ENCODE measurements around the gene COX8C.
"Not testable (repeated sequence)": the region's sequence is repeated elsewhere in the genome, so short reads cannot be mapped to it uniquely, and the experiment has no call there.

COX8C gene

DNA sequence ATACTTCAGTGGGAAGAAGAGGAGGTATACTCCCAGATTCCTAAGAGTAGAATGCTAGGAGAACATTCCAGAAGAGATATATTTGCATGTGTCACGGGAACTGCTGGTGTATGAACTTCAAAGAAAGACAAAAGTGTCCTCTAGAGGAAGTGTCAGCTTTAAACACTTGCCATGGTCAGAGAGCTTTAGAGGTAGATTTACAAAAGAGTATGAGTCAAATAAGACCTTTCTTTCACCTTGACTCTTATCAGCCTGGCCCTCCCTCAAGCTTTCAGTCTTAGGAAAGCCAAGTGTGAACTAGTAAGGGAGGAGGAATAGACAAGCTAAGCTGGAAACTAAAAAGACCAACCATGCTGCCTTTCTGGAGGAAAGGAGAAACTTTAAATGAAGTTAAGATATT lies 34.7 kb downstream of the COX8C start:
- Histone ChIP-seq H3K27me3 (ENCODE audit: insufficient read depth, low read depth, severe bottlenecking) (no peaks in the 10 kb centered on the region), H3K9me3 (ENCODE audit: severe bottlenecking) (no peaks in the 10 kb centered on the region), H3K4me3 (ENCODE audit: low read depth, low read length) (no peak overlapping the region), H3K27ac (no peak overlapping the region), H3K36me3 (no peaks in the 10 kb centered on the region)
- TF ChIP-seq, protein P1, sequence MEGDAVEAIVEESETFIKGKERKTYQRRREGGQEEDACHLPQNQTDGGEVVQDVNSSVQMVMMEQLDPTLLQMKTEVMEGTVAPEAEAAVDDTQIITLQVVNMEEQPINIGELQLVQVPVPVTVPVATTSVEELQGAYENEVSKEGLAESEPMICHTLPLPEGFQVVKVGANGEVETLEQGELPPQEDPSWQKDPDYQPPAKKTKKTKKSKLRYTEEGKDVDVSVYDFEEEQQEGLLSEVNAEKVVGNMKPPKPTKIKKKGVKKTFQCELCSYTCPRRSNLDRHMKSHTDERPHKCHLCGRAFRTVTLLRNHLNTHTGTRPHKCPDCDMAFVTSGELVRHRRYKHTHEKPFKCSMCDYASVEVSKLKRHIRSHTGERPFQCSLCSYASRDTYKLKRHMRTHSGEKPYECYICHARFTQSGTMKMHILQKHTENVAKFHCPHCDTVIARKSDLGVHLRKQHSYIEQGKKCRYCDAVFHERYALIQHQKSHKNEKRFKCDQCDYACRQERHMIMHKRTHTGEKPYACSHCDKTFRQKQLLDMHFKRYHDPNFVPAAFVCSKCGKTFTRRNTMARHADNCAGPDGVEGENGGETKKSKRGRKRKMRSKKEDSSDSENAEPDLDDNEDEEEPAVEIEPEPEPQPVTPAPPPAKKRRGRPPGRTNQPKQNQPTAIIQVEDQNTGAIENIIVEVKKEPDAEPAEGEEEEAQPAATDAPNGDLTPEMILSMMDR (IDR thresholded peaks at IDR 0.05; ENCODE audit: low read depth, low read length), result no peak
- no peak for DNase-seq

DNA sequence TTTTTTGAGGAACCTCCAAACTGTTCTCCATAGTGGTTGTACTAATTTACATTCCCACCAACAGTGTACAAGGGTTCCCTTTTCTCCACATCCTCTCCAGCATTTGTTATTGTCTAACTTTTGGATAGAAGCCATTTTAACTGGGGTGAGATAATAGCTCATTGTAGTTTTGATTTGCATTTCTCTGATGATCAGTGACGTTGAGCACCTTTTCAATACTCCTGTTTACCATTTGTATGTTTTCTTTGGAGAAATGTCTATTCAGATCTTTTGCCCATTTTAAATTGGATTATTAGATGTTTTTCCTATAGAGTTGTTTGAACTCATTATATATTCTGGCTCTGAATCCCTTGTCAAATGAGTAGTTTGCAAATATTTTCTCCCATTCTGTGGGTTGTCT lies 37.3 kb downstream of the COX8C start:
- H3K27ac ChIP-seq; H3K9me3 ChIP-seq (ENCODE audit: severe bottlenecking); DNase-seq; H3K36me3 ChIP-seq; H3K27me3 ChIP-seq (ENCODE audit: insufficient read depth, low read depth, severe bottlenecking); H3K4me3 ChIP-seq (ENCODE audit: low read depth, low read length): not testable (repeated sequence)

DNA sequence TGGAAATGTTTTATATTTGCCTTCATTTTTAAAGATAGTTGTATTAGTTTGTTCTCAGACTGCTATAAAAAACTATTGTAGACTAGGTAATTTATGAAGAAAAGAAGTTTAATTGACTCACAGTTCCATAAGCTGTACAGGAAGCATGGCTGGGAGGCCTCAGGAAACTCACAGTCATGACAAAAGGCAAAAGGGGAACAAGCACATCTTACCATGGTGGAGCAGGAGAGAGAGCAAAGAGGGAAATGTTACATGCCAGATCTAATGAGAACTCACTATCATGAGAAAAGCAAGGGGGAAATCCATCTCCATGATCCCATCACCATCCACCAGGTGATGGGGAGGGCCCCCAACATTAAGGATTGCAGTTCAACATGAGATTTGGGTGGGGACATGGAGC lies 48.2 kb downstream of the COX8C start:
- no peak for DNase-seq
- H3K27me3 ChIP-seq (ENCODE audit: insufficient read depth, low read depth, severe bottlenecking), result no peaks in the 10 kb centered on the region
- no peaks in the 10 kb centered on the region for H3K36me3 ChIP-seq
- peaks cover 6% of the 10 kb centered on the region for H3K9me3 ChIP-seq (ENCODE audit: severe bottlenecking)
- TF ChIP-seq, protein P1 (IDR thresholded peaks at IDR 0.05; ENCODE audit: low read depth, low read length), result no peak
- no peak overlapping the region for H3K27ac ChIP-seq
- H3K4me3 ChIP-seq (ENCODE audit: low read depth, low read length), result no peak overlapping the region

DNA sequence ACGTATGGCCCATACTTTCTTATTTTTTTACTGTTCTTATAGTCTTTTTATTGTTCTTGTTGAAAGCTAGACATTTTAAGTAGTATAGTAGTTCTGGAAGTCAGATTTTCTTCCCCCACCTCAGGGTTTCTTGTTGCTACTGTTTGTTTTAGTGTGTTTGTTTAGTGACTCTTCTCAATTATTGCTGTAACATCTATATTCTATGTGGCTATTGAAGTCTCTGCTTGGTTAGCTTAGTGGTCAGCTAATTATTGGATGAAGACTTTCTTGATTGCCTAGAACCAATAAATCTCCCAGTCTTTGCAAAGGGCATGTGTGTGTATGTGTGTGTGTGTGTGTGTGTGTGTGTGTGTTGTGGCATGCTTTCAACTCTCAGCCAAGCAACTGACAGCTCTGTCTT lies 49.5 kb downstream of the COX8C start:
- Histone ChIP-seq H3K4me3 (ENCODE audit: low read depth, low read length) (no peak overlapping the region), H3K27ac (no peak overlapping the region), H3K9me3 (ENCODE audit: severe bottlenecking) (peaks cover 6% of the 10 kb centered on the region), H3K27me3 (ENCODE audit: insufficient read depth, low read depth, severe bottlenecking) (no peaks in the 10 kb centered on the region), H3K36me3 (no peaks in the 10 kb centered on the region)
- no peak for DNase-seq
- TF ChIP-seq, protein P1 (IDR thresholded peaks at IDR 0.05; ENCODE audit: low read depth, low read length), result no peak

Measured in WERI-Rb-1 (cell line).